Astrocyte of the hippocampus (primary cell): ENCODE measurements around the gene CNNM3.
A peak's percentile ranks its signal among the peaks of the same experiment; 100 is the strongest.
"Not testable (repeated sequence)": the region's sequence is repeated elsewhere in the genome, so short reads cannot be mapped to it uniquely, and the experiment has no call there.

Experiments
- DNase-seq: peaks from one replicate; pipeline ENCODE4 v3.0.0; 2011; ENCODE audit warnings: low read depth, low spot score

The CNNM3 gene

DNA sequence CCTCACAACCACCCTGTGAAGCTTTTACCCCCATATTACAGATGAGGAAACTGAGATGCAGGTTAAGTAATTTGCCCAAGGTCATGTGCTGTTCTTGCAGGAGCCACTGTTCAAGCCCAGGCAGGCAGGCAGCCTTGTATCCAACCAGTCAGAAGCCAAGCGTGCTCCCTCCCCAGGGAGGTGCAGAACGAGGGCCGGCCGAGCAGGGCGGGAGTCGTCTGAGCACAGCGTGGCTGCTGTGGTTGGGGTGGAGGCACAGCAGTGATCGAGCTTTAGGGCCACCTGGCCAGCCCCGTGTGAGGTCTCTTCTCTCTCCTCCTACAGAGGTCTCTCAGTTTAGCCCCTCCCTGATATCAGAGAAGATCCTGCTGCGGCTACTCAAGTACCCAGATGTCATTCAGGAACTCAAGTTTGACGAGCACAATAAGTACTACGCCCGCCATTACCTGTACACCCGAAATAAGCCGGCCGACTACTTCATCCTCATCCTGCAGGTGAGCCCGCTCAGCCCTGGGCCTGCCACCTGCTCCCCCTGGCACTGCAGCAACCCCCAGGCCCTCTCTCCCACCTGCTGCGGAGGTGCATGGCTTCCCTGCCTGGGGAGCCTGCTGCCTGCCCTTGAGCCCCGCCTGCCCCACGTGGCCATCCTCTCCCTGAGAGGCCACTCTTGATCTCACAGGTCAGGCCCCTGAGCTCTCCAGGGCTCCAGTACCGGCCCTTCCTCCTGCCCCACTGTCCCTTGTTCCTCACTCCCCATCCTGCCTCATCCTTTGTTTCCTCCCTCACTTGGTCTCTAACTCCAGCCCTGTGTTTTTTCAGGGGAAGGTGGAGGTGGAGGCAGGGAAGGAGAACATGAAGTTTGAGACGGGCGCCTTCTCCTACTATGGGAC is 17.1 kb upstream of the CNNM3 start:
- DNase-seq: no peak

DNA sequence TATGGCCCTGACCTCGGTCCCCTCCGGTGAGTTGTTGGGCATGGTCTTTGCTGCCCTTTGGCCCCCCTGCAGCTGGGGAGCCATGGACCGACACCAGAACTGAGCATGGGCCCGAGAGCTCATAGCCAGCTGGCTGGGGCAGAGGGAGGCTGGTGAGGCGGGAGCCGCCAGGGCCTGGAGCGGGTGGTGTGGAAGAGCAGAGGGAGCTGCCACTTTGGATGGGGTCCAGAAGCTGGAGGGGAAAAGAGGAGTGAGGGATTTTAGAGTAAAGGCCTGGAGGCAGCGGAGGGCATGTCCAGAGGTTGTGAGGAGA is 16.5 kb upstream of the CNNM3 start:
- no peak for DNase-seq

DNA sequence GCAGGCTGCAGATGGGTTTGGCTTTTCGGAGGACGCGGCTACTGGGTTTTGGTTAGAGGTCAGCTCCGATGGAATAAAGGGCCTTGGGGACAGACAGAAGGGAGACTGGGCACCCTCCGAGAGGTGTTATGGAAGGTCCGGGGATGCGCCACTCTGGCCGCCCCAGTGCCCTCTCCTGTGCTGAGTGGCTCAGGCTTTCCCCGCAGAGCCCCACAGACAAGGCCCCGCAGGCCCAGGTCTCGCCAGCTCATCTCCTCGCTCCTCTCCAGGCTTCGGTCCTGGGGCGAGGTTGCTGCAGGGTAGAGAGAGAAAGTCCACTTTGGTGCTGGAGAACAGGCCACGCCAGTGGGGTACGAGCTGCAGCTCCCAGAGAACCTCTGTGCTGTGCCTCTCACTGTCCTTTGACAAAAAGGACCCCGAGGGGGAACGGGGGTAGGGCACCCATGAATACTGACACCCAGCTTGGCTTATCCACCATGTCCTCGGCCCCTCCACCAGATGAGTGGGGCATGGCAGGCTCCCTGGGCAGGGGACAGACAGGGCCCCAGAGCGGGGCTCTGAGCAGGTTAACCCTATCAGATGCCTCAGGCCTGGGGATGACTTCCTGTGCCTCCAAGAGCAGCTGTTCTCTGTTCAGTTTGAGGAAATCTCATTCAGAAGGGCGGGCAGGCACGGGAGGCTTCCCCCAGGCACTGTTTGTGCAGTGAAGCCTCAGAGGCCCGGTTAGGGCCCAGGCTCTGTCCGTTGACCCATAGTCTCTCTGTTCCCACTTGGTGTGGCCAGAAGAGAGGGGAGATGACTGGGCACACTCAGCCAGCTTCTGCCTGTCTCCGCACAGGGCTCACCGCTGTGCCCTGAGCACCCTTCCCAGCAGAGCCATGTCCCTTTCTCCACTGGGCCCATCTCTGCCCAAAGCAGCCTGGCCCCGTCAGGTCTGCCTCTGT is 15.7 kb upstream of the CNNM3 start:
- DNase-seq: no peak

DNA sequence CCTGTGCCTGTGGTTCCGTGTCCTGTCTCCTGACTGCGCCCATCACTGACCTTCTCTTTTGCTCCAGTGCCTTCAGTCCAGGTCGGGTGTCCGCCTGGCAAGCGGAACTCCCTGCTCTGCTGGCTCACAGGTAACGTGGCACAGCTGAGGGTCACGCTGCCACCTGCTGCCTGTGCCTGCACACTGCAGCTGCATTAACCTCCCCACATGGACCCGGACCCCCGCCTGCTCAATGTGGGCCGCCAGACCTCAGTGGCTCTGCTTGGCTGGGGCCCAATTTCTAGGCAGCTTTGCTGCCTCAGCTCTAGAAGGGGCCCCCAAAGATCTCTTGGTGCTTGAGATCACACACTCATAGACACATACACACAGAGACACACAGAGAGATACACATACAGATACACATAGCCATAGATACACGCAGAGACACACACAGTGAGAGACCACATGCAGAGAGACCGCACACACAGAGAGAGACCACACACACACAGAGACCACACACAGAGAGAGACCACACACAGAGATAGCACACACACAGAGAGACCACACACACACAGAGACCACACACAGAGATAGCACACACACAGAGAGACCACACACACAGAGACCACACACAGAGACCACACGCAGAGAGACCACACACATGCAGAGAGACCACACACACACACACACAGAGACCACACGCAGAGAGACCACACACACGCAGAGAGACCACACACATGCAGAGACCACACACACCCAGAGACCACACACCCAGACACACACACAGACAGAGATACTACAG is 14.9 kb upstream of the CNNM3 start:
- peak; percentile 83 for DNase-seq

DNA sequence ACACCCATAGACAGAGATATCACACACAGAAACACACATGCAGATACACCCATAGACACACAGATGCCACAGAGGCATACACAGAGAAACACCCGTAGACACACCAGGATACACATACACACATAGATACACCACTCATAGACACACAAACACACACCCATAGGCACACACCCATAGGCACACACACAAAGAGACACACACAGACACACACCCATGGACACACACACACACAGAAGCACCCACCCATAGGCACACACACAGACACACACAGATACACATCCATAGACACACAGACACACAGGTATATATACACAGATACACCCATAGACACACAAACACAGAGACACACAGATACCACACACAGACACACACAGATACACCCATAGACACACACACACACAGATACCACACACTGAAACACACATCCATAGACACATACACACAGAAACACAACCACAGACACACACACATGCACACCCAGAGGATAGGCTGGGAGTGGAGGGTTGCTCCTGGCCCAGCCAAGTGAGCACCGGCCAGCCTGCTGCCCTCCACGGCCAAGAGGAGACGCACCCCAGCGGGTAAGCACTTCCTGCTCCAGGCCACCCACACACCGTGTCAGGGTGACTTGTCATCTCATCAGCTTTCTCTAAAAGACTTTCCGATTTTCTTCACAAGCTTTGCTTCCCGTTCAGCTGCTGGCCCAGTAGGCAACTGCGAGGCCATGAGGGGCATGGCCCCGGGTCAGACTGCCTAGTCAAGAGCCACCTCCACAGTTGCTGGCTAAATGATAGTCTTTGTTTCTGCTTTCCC is 14.1 kb upstream of the CNNM3 start:
- no peak for DNase-seq

DNA sequence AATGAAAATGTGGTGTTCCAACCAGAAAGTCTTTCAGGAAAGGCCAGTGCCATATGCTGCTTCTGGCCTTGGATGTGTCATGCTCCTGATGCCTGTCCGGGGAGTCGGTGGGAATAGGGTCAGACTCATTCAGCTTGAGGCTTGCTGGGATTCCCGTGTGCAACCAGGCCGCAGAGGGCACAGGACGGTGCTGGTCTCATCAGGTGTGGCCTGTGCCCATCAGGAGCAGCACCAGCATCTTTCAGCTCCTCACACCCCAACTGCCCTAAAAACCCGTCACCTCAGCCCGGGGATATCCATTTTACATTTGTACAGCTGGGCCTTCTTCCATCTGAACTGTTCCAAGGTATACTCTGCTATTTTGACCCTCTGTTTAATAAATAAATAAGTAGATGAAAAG is 13.3 kb upstream of the CNNM3 start:
- DNase-seq: no peak

DNA sequence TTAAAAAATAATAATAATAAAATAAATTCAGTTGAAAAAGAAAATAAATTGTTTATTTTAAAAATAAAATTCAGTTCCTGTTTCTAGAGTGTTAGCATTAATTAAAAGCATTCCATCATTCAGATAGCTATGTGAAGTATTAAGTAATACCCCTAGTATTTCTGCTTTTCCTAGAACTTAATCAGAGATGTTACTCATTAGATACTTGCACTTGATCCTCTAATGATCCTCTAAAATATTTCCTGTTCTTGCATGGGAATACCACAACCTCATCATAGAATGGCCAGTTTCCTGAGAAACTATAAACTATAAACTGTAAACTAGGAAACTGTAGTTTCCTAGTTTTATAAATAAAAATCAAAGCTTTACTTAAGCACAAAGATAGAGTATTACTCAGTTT is 11.1 kb upstream of the CNNM3 start:
- no peak for DNase-seq

DNA sequence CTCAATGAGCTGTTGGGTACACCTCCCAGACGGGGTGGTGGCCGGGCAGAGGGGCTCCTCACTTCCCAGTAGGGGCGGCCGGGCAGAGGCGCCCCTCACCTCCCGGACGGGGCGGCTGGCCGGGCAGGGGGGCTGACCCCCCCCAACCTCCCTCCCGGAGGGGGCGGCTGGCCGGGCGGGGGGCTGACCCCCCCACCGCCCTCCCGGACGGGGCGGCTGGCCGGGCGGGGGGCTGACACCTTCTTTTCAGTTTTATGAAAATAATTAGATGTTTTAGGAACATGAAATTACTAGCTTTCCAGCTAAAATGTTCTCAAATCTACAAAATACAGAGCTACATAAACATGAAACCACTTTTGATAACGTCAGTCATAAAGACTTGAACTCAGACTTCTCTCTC is 10.1 kb upstream of the CNNM3 start:
- DNase-seq: not testable (repeated sequence)

DNA sequence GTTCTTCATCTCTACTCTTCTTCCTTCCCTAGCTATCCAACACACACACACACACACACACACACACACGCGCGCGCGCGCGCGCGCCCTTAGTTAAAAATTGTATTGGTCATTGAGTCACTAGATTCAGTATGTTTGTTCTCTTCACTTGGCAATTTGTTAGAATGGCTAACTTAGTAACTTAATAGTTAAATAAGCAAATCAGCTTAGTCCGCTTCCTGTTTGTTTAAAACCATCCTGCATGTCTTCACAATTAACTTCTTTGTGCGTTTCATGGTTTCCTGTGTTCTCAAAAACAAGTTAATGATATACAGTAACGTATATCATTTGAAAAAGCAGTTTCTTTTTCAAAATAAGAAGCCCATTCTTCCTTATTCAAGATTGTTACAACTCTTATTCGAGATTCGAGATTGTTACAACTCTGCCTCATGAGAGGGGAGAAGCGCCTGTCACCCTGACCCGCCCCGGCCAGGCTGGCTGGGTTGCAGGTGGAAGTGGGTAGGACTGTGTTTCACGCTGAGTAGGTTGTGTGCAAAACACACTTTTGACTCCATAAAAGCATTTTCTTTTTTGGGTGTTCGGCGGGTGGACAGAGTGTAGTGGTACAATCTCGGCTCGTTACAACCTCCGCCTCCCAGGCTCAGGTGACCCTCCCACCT is 9.5 kb upstream of the CNNM3 start:
- DNase-seq: no peak

DNA sequence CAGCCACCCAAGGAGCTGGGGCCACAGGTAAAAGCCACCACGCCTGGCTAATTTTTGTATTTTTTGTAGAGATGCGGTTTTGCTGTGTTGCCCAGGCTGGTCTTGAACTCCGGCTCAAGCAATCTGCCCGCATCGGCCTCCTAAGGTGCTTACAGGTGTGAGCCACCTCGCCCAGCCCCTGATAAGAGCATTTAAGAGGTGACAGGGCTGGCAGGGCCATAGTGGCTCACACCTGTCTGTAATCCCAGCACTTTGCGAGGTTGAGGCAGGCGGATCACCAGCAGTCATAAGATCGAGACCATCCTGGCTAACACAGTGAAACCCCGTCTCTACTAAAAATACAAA is 9.0 kb upstream of the CNNM3 start:
- DNase-seq: no peak

DNA sequence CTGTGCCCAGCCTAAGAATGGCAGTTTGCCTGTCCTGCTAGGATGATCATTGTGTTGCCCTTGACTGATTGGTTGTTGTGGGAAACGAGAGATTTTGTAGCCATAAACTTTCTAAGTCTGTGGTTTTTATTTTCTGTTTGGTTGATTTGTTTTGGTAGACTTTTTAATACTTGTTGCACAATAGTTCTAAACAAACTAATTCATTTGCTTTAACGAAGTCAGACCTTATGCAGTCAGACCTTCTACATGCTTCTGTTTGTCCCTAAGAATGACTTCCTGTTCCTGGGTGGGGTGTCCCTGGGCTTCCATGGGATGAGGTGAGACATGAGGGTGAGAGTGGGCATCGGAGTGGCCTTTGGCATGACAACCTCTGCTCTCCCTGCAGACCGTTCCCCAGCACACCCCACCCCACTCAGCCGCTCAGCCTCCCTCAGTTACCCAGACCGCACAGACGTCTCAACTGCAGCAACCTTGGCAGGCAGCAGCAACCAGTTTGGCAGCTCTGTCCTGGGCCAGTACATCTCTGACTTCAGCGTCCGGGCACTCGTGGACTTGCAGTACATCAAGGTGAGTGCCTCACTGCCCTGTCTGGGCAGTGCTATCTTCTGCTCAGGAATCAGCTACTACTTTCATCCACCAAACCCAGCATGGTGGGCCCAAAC is 7.8 kb upstream of the CNNM3 start:
- no peak for DNase-seq

DNA sequence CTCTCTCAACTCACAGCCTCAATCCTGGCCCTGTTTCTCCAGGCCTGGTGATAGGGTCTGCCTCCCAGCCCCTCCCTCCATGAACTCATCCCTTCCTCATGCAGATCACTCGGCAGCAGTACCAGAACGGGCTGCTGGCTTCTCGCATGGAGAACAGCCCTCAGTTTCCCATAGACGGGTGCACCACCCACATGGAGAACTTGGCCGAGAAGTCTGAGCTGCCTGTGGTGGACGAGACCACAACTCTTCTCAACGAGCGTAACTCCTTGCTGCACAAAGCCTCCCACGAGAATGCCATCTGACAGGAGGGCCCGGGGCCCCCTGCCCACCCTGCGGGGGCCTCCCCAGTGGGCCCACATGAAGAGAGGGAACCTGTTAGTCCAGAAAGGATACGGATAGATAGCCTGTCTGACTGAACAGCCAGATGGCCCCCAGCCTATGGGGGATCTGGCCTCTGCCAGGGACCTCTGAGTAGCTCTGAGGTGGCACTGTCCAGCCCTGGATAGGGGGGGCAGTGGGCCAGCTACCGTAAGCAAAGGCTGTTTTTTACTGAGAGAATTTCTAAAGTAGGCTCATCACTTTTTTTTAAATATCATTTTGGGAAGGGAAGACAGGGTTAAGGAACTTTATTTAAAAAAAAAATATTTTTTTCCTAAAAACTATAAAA is 6.7 kb upstream of the CNNM3 start:
- DNase-seq: no peak

DNA sequence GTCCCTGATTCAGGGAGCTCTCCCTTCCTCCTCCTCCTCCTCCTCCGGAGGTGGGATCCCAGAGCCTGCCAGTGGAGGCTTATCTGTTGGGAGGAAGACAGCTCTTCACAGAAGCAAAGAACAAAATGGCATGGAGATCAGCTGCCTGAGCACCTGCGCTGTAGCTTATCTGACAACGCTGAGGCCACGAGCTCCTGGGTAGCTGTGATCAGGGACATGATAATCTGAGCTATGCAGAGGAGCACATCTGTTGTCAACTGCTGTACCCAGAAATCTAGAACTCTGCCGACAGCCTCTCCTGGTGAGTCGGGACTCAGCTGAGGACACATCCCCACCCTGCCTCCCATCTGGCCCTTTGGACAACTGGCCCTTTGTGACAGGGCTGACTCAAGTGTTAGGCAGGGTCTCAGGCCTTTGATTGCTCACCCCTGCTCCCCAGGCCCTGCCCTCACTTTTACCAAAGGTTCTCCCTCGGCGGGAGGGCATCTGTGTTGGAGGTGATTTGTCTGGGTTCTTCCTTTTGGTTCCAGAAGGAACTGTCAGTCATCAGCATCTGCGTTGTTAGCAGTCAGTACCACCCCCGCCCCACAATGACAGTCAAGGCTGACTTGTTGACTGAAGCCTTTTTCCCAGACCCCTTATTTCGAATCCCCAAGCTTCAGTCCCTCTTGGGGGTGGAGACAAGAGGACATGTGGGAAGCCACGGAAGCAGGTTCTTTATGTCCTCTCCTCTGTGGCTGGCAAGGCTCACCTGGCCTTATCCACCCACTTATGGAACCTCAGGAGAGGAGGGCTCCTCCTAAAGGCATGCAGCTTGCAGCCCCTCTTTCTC is 5.9 kb upstream of the CNNM3 start:
- DNase-seq: no peak

DNA sequence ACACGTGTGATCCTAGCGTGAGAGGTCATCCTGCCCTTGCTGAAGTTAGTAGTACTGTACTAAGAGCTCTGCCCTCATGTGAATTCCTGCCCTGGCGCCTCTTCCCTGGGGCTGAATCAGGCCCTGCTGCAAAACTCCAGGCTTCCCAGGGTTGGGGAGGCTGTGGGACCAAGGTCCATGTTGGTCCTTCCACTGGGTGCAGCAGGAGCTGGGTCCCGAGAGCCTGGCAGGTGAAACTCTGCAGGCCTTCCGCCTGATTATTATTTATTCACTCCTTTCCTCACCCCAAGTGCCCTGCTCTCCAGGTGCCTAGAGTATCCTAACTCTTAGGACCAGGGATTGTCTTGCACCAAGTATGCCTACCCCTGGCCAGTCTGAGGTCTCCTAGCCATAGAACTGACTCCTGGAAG is 5.3 kb upstream of the CNNM3 start:
- DNase-seq: no peak

DNA sequence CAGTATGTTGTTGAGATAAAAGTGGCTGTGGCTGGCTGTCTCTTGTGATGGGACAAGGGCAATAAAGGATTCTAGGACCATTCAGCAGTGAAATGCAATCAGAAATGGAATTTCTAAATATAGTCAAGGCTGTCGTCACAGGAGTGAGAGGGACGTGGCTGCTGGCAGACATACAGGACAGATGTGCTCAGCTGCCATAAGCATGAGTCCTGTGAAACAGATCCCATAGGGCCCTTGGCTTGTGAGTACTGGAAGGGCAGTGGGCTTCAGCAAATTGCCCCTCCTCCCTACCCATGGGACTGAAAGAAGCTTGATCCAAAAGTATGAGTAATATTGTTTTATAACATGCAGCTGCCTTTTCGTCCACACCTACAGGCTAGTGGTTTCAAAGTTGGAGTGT is 4.2 kb upstream of the CNNM3 start:
- no peak for DNase-seq

DNA sequence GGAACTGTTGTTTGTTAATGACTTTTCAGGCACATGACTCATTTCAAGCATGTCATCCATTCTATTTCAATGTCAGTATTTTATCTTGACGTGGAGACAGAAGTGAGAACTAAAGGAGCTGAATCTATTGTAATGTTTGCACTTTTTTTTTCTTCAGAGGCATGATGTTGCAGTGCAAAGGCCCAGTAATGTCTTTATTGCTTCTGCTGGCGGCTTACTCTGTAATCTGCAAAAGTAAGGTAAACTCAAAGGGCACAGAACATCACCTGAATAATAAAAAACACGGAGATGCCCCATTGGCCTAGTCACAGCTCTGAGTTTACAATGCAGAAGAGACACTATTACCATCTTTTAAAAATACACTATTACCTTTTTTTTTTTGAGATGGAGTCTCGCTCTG is 2.4 kb upstream of the CNNM3 start:
- no peak for DNase-seq

DNA sequence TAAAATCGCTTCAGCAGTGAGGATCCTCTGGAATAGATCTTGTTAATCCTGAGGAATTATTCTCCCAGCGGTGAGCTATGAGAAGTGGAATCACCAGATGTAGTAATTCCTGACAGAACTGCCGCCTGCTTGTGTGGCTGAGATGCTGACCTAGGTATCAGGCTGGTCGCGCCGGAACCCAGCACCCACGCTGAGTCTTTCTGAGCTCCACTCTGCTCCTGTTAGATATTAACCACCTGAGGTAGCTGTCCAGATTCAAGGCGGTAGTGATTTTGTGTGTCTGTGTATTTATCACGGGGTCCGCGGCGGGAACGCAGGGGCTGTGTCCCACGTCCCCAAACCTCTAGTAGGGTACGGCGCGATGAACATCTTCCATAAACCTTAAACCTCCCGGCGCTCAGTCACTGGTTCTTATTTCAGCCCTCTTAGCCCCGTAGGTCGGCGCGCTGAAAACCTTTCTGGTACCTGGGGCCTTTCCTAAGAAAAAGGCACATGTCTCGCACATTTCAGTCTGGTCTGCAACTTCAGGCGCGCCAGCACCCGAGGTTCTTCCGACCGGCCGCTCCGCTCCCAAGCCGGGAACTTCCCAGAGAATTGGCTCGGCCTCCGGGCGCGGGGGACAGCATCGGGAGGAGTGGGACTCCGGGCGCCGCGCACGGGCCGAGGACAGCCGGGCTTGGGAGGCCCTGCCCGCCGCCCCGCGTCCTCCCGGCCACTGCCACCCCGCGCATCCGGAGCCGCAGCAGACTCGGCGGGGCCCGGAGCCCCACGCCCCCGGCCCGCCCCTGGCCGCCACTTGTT is 542 bp upstream of the CNNM3 start:
- DNase-seq: no peak
